Uterus (tissue), 4 donors: ENCODE results near the gene ATP6V1G3. TPM values are rescaled to one million over a fixed set of nuclear protein-coding genes. Genes with fewer than 3 reads are reported as not detected.

Source experiments
- DNase-seq, 2 donors: peaks; one replicate each; pipeline ENCODE4 v3.0.0-alpha.2; 2019 to 2020
- H3K27ac ChIP-seq, 2 donors: fragments of 200-600 bp; sonication (generic); 1 replicate in 1 of 2; 2 replicates in 1 of 2; pipeline ENCODE4 v1.5.1; 2016 to 2018
- H3K27me3 ChIP-seq, 2 donors: fragments of 200-600 bp; sonication (generic); one replicate each; pipeline ENCODE4 v1.5.1; 2018 to 2019; ENCODE audit warnings: control low read depth in 1 of 2
- H3K36me3 ChIP-seq, 2 donors: fragments of 200-600 bp; sonication (generic); one replicate each; pipeline ENCODE4 v1.5.1; 2019; ENCODE audit warnings: control low read depth in 1 of 2
- H3K4me1 ChIP-seq, 2 donors: fragments of 200-600 bp; sonication (generic); one replicate each; pipeline ENCODE4 v1.5.1; 2018 to 2019; ENCODE audit warnings: control low read depth in 1 of 2
- H3K4me3 ChIP-seq, 2 donors: fragments of 200-600 bp; sonication (generic); 1 replicate in 1 of 2; 2 replicates in 1 of 2; pipeline ENCODE4 v1.5.1; 2018 to 2019; ENCODE audit warnings: mild to moderate bottlenecking in 1 of 2
- H3K9me3 ChIP-seq, 2 donors: fragments of 200-600 bp; sonication (generic); one replicate each; pipeline ENCODE4 v1.5.1; 2019; ENCODE audit warnings: control low read depth in 1 of 2
- CTCF ChIP-seq, 4 experiments: fragments of 200-600 bp in 2 of 4; fragments of 450-650 bp in 2 of 4; sonication (generic) in 2 of 4; IDR thresholded peaks; one replicate each; pipeline ENCODE4 v1.5.1; 2016 to 2019; ENCODE audit warnings: antibody characterized with exemption in 4 of 4, mild to moderate bottlenecking in 2 of 4, moderate library complexity in 1 of 4
- POLR2A ChIP-seq, 2 donors: fragments of 450-650 bp; IDR thresholded peaks; one replicate each; pipeline ENCODE4 v1.6.1; 2016; ENCODE audit warnings: antibody characterized with exemption in 2 of 2, mild to moderate bottlenecking in 1 of 2, moderate library complexity in 1 of 2
- intact Hi-C: fragments of 100-400 bp; cut with DNase I; formaldehyde crosslinking; loops from one replicate; pipeline ENCODE4 v1.15.1; 2023; ENCODE audit warnings: low total_unique reads
- total RNA-seq, 4 donors: library from RNA; depleted of rRNA in 3 of 4; stranded (reverse); fragments of >200 nt in 3 of 4; gene quantifications; one replicate each; pipeline versions ENCODE4 v1.1.0 to v1.2.4, GENCODE V29; 2014 to 2023
- donor health status: DM: yes; HTN: yes; CAD: no.

Gene ATP6V1G3
- total RNA-seq, 4 donors from 2014 or later: not detected

GRCh38 chr1:198560161-198560560 is 19.7 kb upstream of the ATP6V1G3 start:
- no peaks in the 10 kb centered on the region for H3K9me3 ChIP-seq
- no peak overlapping the region for H3K27ac ChIP-seq
- H3K27me3 ChIP-seq: no peaks in the 10 kb centered on the region
- H3K36me3 ChIP-seq: no peaks in the 10 kb centered on the region
- TF ChIP-seq CTCF (IDR thresholded peaks at IDR 0.05): no peak
- no peak for DNase-seq
- intact Hi-C loops: no loop called here
- no peak overlapping the region for H3K4me3 ChIP-seq
- H3K4me1 ChIP-seq: no peaks in the 10 kb centered on the region

GRCh38 chr1:198559362-198559761 is 18.9 kb upstream of the ATP6V1G3 start:
- no peak for TF ChIP-seq CTCF (IDR thresholded peaks at IDR 0.05)
- TF ChIP-seq POLR2A (IDR thresholded peaks at IDR 0.05): no peak
- no peak overlapping the region for H3K4me3 ChIP-seq
- H3K9me3 ChIP-seq: no peaks in the 10 kb centered on the region
- no peak for DNase-seq
- no peaks in the 10 kb centered on the region for H3K4me1 ChIP-seq
- no peak overlapping the region for H3K27ac ChIP-seq
- intact Hi-C loops: no loop called here
- H3K27me3 ChIP-seq: no peaks in the 10 kb centered on the region
- no peaks in the 10 kb centered on the region for H3K36me3 ChIP-seq

- DNase-seq: no peak
- Histone ChIP-seq H3K27me3 (no peaks in the 10 kb centered on the region), H3K9me3 (no peaks in the 10 kb centered on the region), H3K36me3 (no peaks in the 10 kb centered on the region), H3K27ac (no peak overlapping the region), H3K4me3 (no peak overlapping the region), H3K4me1 (no peaks in the 10 kb centered on the region)
- TF ChIP-seq CTCF (IDR thresholded peaks at IDR 0.05) (no peak), POLR2A (IDR thresholded peaks at IDR 0.05) (no peak)
- intact Hi-C loops: no loop called here
Measured at GRCh38 chr1:198558402-198558801, 17.9 kb upstream of the ATP6V1G3 start.

GRCh38 chr1:198556971-198557370 is 16.5 kb upstream of the ATP6V1G3 start:
- intact Hi-C loops: no loop called here
- peak in 1 of 2 donors; percentile 15 for DNase-seq

More at GRCh38 chr1:198556971-198557370, 16.5 kb upstream of the ATP6V1G3 start:
- Histone ChIP-seq H3K27ac (no peak overlapping the region), H3K9me3 (no peaks in the 10 kb centered on the region), H3K4me1 (no peaks in the 10 kb centered on the region), H3K36me3 (no peaks in the 10 kb centered on the region), H3K27me3 (no peaks in the 10 kb centered on the region), H3K4me3 (no peak overlapping the region)
- no peak for TF ChIP-seq CTCF (IDR thresholded peaks at IDR 0.05)
- TF ChIP-seq POLR2A (IDR thresholded peaks at IDR 0.05): no peak
